PC-3 (cell line): ENCODE data around the gene ZNF292. TPM values are rescaled to one million over a fixed set of nuclear protein-coding genes. Genes with fewer than 3 reads are reported as not detected.
A peak's percentile ranks its signal among the peaks of the same experiment; 100 is the strongest.
"Not testable (repeated sequence)": the region's sequence is repeated elsewhere in the genome, so short reads cannot be mapped to it uniquely, and the experiment has no call there.

ENCODE experiments used
- ATAC-seq: fragments of 200-7000 bp; cut with Tn5 transposase; 2 replicates; pipeline ENCODE4 v1.9.1; 2020; ENCODE audit warnings: mild to moderate bottlenecking, moderate library complexity
- BruUV-seq: library from RNA; stranded (reverse); fragments of 400-500 nt; replicated peaks from 2 replicates; lab custom pipeline; 2021; lab: Mats Ljungman, UMichigan
- CTCF ChIA-PET: fragments of 300-600 bp; sonication (Branson Sonifier 250); formaldehyde crosslinking; loops from one replicate; lab custom pipeline; 2022; ENCODE audit warnings: antibody characterized with exemption; lab: Charles Lee
- POLR2A ChIA-PET: fragments of 300-600 bp; sonication (Branson Sonifier 250); formaldehyde crosslinking; loops from one replicate; lab custom pipeline; 2022; ENCODE audit warnings: antibody characterized with exemption; ENCODE audit not compliant: unreplicated experiment; lab: Charles Lee
- DNase-seq: peaks from one replicate; pipeline ENCODE4 v3.0.0-alpha.2; 2015
- H2AFZ ChIP-seq: fragments of 300-600 bp; sonication (generic); 2 replicates; pipeline ENCODE4 v1.6.0; 2016; ENCODE audit warnings: antibody characterized with exemption, low read length
- H3F3A ChIP-seq: fragments of 300-600 bp; sonication (generic); one replicate; pipeline ENCODE4 v1.6.0; 2017; ENCODE audit warnings: antibody characterized with exemption, low read length, control low read depth, mild to moderate bottlenecking; ENCODE audit not compliant: unreplicated experiment
- H3K27ac ChIP-seq: fragments of 300-600 bp; sonication (generic); 2 replicates; pipeline ENCODE4 v1.5.1; 2016; ENCODE audit warnings: mild to moderate bottlenecking, low read length
- H3K27me3 ChIP-seq: fragments of 300-600 bp; sonication (generic); 2 replicates; pipeline ENCODE4 v1.6.1; 2016; ENCODE audit warnings: low read length, mixed read lengths
- H3K36me3 ChIP-seq: fragments of 300-600 bp; sonication (generic); 2 replicates; pipeline ENCODE4 v1.6.1; 2016; ENCODE audit warnings: low read depth, mixed run types, low read length, mixed read lengths
- H3K4me1 ChIP-seq: fragments of 300-600 bp; sonication (generic); 2 replicates; pipeline ENCODE4 v1.5.1; 2016; ENCODE audit warnings: low read length; ENCODE audit not compliant: insufficient read depth
- H3K4me2 ChIP-seq: fragments of 300-600 bp; sonication (generic); 2 replicates; pipeline ENCODE4 v1.6.0; 2016; ENCODE audit warnings: low read length
- H3K4me3 ChIP-seq: fragments of 300-600 bp; sonication (generic); 2 replicates; pipeline ENCODE4 v1.5.1; 2016; ENCODE audit warnings: mild to moderate bottlenecking, low read length, mixed read lengths
- H3K79me2 ChIP-seq: fragments of 300-600 bp; sonication (generic); 2 replicates; pipeline ENCODE4 v1.6.1; 2017; ENCODE audit warnings: low read length, mixed read lengths
- H3K9ac ChIP-seq: fragments of 300-600 bp; sonication (generic); 2 replicates; pipeline ENCODE4 v1.6.0; 2016; ENCODE audit warnings: mild to moderate bottlenecking, low read length
- H3K9me2 ChIP-seq: fragments of 300-600 bp; sonication (generic); replicated peaks from 2 replicates; pipeline ENCODE4 v1.6.1; 2016; ENCODE audit warnings: mixed run types, low read length, mixed read lengths
- H3K9me3 ChIP-seq: fragments of 300-600 bp; sonication (generic); 2 replicates; pipeline ENCODE4 v1.6.1; 2016; ENCODE audit warnings: low read length, mixed read lengths
- H4K20me1 ChIP-seq: fragments of 300-600 bp; sonication (generic); 2 replicates; pipeline ENCODE4 v1.6.1; 2016; ENCODE audit warnings: low read length, mixed read lengths
- CTCF ChIP-seq: fragments of 300-600 bp; sonication (generic); conservative IDR thresholded peaks from 2 replicates; pipeline ENCODE4 v1.5.1; 2017; ENCODE audit warnings: antibody characterized with exemption, low read depth, mild to moderate bottlenecking, low read length
- EZH2 ChIP-seq: fragments of 300-600 bp; sonication (generic); IDR thresholded peaks from one replicate; pipeline ENCODE4 v1.6.1; 2017; ENCODE audit warnings: antibody characterized with exemption, mild to moderate bottlenecking, low read length; ENCODE audit not compliant: unreplicated experiment
- EZH2phosphoT487 ChIP-seq: fragments of 300-600 bp; sonication (generic); IDR thresholded peaks from 2 replicates; pipeline ENCODE4 v1.6.1; 2018; ENCODE audit warnings: mild to moderate bottlenecking, antibody characterized with exemption, low read length, borderline replicate concordance
- intact Hi-C: fragments of 100-400 bp; cut with micrococcal nuclease; formaldehyde crosslinking; loops from 2 replicates; pipeline ENCODE4 v1.9.0; 2023
- total RNA-seq: library from RNA; depleted of rRNA; stranded (reverse); fragments of >200 nt; gene quantifications from 2 replicates; pipeline ENCODE4 v1.2.3, GENCODE V29; 2014

ZNF292 gene
- total RNA-seq, 1 experiment from 2014 or later, result 8.9 TPM

DNA sequence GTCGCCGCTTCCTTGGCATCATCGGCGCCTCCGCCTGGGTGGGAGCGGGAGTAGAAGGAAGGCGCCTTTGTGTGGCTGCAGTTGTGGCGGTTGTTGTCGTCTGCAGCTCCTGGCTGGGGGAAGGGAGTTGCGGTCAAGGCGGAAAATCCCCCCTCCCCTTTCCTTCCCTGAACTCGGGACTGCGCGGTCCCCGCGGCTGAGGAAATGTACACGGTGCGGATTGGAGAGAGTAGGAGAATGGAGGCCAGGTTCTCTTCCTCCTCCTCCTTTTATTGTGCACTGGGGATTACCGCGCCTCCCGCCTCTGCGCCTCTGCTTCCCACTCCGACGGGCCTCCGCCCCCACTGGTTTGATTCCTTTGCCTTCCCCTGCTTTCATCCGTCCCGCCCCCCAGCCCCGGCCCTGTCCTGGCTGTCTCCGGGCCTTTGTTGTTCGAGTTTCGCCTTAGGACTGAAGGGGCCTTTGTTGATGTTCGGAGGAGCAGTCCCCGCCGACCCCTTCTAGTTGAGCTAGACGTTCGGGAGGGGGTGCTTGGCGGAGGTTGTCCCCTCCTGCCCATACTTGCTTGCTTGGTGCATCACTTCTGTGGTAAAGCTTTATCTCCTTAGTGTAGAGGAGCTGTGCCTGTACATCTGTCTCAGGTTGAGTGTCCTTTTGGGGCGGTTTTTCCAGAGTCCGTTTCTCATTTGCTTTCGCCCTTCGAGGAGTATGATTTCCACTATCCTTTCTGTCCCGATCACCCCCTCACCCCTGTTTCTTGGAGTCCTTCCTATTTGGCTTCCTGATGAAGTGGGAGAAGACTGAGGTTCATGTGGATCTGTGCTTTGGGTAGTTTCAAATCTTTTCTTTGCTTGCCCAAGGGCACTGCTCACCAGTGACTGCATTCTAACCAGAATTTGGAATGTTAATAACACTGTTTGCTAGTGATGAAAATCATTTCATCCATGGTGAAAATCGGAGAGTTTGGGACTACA, 764 bp downstream of the ZNF292 start:
- peak overlapping the region; percentile 90 for H3K4me3 ChIP-seq
- peaks cover 75% of the 10 kb centered on the region for H3K79me2 ChIP-seq
- peak overlapping the region; percentile 74 for H3K27ac ChIP-seq
- H3K36me3 ChIP-seq, result peaks cover 2% of the 10 kb centered on the region; the same call in 1 of the 2 replicates
- no peaks in the 10 kb centered on the region for H3K9me3 ChIP-seq
- peaks cover 14% of the 10 kb centered on the region for H3K4me1 ChIP-seq
- peak overlapping the region; percentile 76 for H3K9ac ChIP-seq
- no peaks in the 10 kb centered on the region for H3F3A ChIP-seq
- BruUV-seq, result TSS peak; percentile 57
- ChIA-PET POLR2A (no interaction called here), CTCF (no interaction called here)
- H3K27me3 ChIP-seq, result no peaks in the 10 kb centered on the region
- H3K4me2 ChIP-seq, result peak overlapping the region; percentile 87
- ATAC-seq (peak; percentile 29), DNase-seq (peak; percentile 19)
- intact Hi-C loops, result no loop called here
- peaks cover 34% of the 10 kb centered on the region for H4K20me1 ChIP-seq
- H2AFZ ChIP-seq, result peak overlapping the region; percentile 97
- H3K9me2 ChIP-seq, result no peaks in the 10 kb centered on the region
- TF ChIP-seq EZH2 (no peak), EZH2phosphoT487 (no peak), CTCF (no peak)

DNA sequence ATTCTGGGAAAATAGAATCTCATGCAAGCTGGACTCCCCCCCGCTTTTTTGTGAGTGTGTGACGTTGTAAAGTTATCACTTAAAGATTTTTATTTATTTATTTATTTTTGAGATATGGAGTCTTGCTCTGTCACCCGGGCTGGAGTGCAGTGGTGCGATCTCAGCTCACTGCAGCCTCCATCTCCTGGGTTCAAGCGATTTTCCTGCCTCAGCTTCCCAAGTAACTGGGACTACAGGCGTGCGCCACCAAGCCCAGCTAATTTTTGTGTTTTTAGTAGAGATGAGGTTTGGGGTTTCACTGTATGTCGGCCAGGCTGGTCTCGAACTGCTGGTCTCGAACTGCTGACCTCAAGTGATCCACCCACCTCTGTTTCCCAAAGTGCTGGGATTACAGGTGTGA, 2.2 kb downstream of the ZNF292 start:
- H3K4me2 ChIP-seq, result peak overlapping the region; percentile 87
- H3K9ac ChIP-seq, POLR2A ChIA-PET, H3F3A ChIP-seq, CTCF ChIA-PET, H3K36me3 ChIP-seq, DNase-seq, H2AFZ ChIP-seq, H3K27ac ChIP-seq, BruUV-seq, intact Hi-C loops, H3K9me2 ChIP-seq, H3K27me3 ChIP-seq, ATAC-seq, H3K9me3 ChIP-seq: not testable (repeated sequence)
- H3K4me1 ChIP-seq, result peaks cover 23% of the 10 kb centered on the region
- peaks cover 48% of the 10 kb centered on the region for H4K20me1 ChIP-seq
- peak overlapping the region; percentile 90 for H3K4me3 ChIP-seq
- H3K79me2 ChIP-seq, result peaks cover 89% of the 10 kb centered on the region

DNA sequence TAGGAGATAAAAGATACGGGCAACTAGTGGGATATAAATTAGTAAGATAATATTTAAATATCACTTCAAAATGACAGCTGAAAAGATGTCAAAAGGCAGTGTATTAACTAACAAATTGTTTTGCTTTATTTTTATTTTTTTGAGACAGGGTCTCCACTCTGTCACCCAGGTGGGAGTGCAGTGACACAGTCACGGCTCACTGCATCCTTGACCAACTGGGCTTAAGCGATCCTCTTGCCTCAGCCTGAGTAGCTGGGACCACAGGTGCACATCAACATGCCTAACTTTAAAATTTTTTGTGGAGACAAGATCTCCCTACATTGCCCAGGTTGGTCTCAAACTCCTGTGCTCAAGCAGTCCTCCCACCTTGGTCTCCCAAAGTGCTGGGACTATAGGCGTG, 5.9 kb downstream of the ZNF292 start:
- Histone ChIP-seq H3K9me2 (no peaks in the 10 kb centered on the region), H3K4me2 (no peak overlapping the region), H3K36me3 (peaks cover 2% of the 10 kb centered on the region; the same call in 1 of the 2 replicates), H3K4me3 (no peak overlapping the region), H3K9me3 (no peaks in the 10 kb centered on the region), H3K4me1 (peaks cover 21% of the 10 kb centered on the region), H3K79me2 (peaks cover 100% of the 10 kb centered on the region), H3K9ac (no peak overlapping the region), H3F3A (no peaks in the 10 kb centered on the region), H3K27ac (no peak overlapping the region), H2AFZ (no peak overlapping the region), H4K20me1 (peaks cover 70% of the 10 kb centered on the region), H3K27me3 (no peaks in the 10 kb centered on the region)
- no TSS peak for BruUV-seq
- ChIA-PET POLR2A (interaction anchor here (0.7 kb wide), 1 partner anchor 1907 kb away, joined by 4 read pairs; no protein-coding TSS in a partner anchor), CTCF (no interaction called here)
- intact Hi-C loops, result no loop called here
- no peak for ATAC-seq
- no peak for DNase-seq
- no peak for TF ChIP-seq EZH2phosphoT487
- no peak for TF ChIP-seq EZH2
- TF ChIP-seq CTCF, result no peak
